Psoas muscle (tissue), 8 donors: Measurements from ENCODE around the gene HPCAL1. TPM values are rescaled to one million over a fixed set of nuclear protein-coding genes. Genes with fewer than 3 reads are reported as not detected.

Source experiments
- ATAC-seq, 4 donors: fragments of 200-7000 bp; cut with Tn5 transposase; one replicate each; pipeline ENCODE4 v1.9.1; 2020; ENCODE audit warnings: moderate library complexity in 3 of 4, mild to moderate bottlenecking in 2 of 4
- DNase-seq, 2 donors: peaks; one replicate each; pipeline ENCODE4 v3.0.0-alpha.2; 2020
- H3K27ac ChIP-seq: fragments of 200-600 bp; one replicate; pipeline ENCODE4 v1.8.0; 2022
- H3K27me3 ChIP-seq, 3 donors: fragments of 200-600 bp in 1 of 3; one replicate each; pipeline versions ENCODE4 v1.6.1 to v1.8.0; 2013 to 2022; ENCODE audit warnings: low read length in 2 of 3, mild to moderate bottlenecking in 2 of 3, moderate library complexity in 1 of 3; ENCODE audit not compliant: insufficient read depth in 3 of 3
- H3K36me3 ChIP-seq, 2 donors: fragments of 200-600 bp in 1 of 2; one replicate each; pipeline versions ENCODE4 v1.6.1 to v1.8.0; 2013 to 2022; ENCODE audit warnings: low read depth in 1 of 2, mild to moderate bottlenecking in 1 of 2, moderate library complexity in 1 of 2; ENCODE audit not compliant: insufficient read depth in 1 of 2
- H3K4me1 ChIP-seq: fragments of 200-600 bp; one replicate; pipeline ENCODE4 v1.8.0; 2022
- H3K4me3 ChIP-seq: fragments of 200-600 bp; one replicate; pipeline ENCODE4 v1.8.0; 2022; ENCODE audit warnings: mild to moderate bottlenecking
- H3K9me3 ChIP-seq: fragments of 200-600 bp; one replicate; pipeline ENCODE4 v1.8.0; 2022
- CTCF ChIP-seq: fragments of 200-600 bp; IDR thresholded peaks from one replicate; pipeline ENCODE4 v1.8.0; 2022; ENCODE audit warnings: antibody characterized with exemption
- WGBS, 3 donors: extraction: QIAGEN DNeasy Blood & Tissue Kit; methylation state at CpG; one replicate each; pipeline versions ENCODE4 v1.1.6 to v1.1.7; 2013; 5-methylcytosine and 5-hydroxymethylcytosine counted together
- intact Hi-C, 2 donors: fragments of 100-400 bp; cut with DNase I; formaldehyde crosslinking; loops; one replicate each; pipeline versions ENCODE4 v1.11.0 to v1.14.2; 2022
- polyA plus RNA-seq, 3 donors: library from polyadenylated mRNA; stranded (reverse); fragments of 200-250 nt; gene quantifications; one replicate each; pipeline ENCODE4 v1.2.3, GENCODE V29; 2013
- total RNA-seq, 4 donors: library from RNA; stranded (reverse); fragmentation: NEBNext Ultra II Directional in 2 of 4; extraction: Animal tissue kit (Norgen Biotek cat#: 25700) in 2 of 4; gene quantifications; one replicate each; pipeline versions ENCODE4 v1.2.1 to v1.2.4, GENCODE V29; 2021 to 2023
- donor health status: healthy with polysubstance abuse.
- donor health status: DM: no; HTN: no; CAD: no; lungs with moderate emphysema.
- donor health status: Bipolar disorder and iron deficiency.
- donor health status: healthy.
- donor health status: DM: yes; HTN: yes; CAD: no.
- donor health status: DM: no; HTN: no; CAD: no.
- donor health status: DM: no; HTN: no; CAD: no.
- donor health status: DM: yes; HTN: yes; CAD: no.

The HPCAL1 gene
- total and polyA plus RNA-seq, 7 donors: 16.1 to 182 (median 33.4) TPM

GRCh38 chr2:10282611-10283105, 20.0 kb upstream of the HPCAL1 start:
- Histone ChIP-seq H3K27ac (no peak overlapping the region), H3K9me3 (no peaks in the 10 kb centered on the region), H3K36me3 (no peaks in the 10 kb centered on the region), H3K4me3 (no peak overlapping the region), H3K4me1 (peaks cover 13% of the 10 kb centered on the region), H3K27me3 (no peaks in the 10 kb centered on the region)
- ATAC-seq (no peak), DNase-seq (no peak)
- WGBS, 3 donors: 83 to 87% (median 85%) methylated on average over 6 of the region's 6 CpGs
- intact Hi-C loops: no loop called here
- no peak for TF ChIP-seq CTCF

- Histone ChIP-seq H3K27ac (no peak overlapping the region), H3K36me3 (no peaks in the 10 kb centered on the region), H3K4me1 (peaks cover 13% of the 10 kb centered on the region), H3K9me3 (no peaks in the 10 kb centered on the region), H3K4me3 (no peak overlapping the region), H3K27me3 (no peaks in the 10 kb centered on the region)
- 84 to 89% (median 89%) methylated on average over 15 to 16 of the region's 16 CpGs for WGBS, 3 donors
- ATAC-seq: peak in 1 of 4 donors; percentile 25
- intact Hi-C loops: no loop called here
- no peak for TF ChIP-seq CTCF
- DNase-seq: peak; percentile 60 to 68
Measured at GRCh38 chr2:10283106-10284062, 19.3 kb upstream of the HPCAL1 start.

DNA sequence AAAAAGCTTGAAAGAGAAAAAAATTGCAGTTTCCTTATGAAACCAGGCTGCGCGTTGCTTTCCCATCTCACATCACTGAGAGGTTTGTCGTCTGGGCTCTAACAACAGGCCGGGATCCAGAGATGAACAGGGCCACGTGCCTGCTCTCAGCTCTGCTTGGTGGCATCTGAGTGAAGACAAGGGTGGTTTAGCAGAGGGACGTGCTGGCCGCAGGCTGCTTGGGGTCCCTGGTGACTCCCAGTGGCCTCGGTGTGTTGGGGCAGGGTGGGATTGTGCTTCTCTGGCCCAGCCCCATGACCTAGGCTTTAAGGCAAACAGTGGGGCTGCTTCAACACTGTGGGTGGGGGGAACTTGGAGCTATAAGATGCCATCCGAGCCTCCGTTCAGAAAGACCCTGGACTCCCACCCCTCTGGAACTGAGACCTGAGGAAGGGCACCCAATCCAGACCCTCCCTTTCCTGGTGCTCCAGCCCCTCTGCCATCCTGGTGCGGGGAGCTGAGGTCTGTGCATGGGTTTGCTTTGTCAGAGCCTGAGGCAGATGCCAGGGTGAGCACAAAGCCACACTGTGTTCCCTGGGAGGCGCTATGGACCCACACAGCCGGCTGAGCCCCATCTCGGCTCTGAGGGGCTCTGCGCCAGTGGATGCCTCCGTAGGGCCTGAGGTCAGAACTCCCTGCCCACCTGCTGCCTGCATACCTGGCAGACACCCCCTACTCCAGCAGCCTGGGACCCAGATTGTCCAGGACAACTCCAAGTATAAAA, 18.4 kb upstream of the HPCAL1 start:
- Histone ChIP-seq H3K4me3 (no peak overlapping the region), H3K27me3 (no peaks in the 10 kb centered on the region), H3K4me1 (peaks cover 13% of the 10 kb centered on the region), H3K9me3 (no peaks in the 10 kb centered on the region), H3K36me3 (no peaks in the 10 kb centered on the region), H3K27ac (no peak overlapping the region)
- 87 to 95% (median 89%) methylated on average over 16 of the region's 16 CpGs for WGBS, 3 donors
- peak in 1 of 2 donors; percentile 47 for DNase-seq
- intact Hi-C loops: no loop called here
- TF ChIP-seq CTCF: no peak
- ATAC-seq: no peak

GRCh38 chr2:10285191-10285555, 17.5 kb upstream of the HPCAL1 start:
- H3K27me3 ChIP-seq: no peaks in the 10 kb centered on the region
- no peaks in the 10 kb centered on the region for H3K9me3 ChIP-seq
- no peak for DNase-seq
- peaks cover 13% of the 10 kb centered on the region for H3K4me1 ChIP-seq
- 55 to 67% (median 57%) methylated on average over 5 of the region's 5 CpGs for WGBS, 3 donors
- no peak for TF ChIP-seq CTCF
- peak in 1 of 4 donors; percentile 39 for ATAC-seq
- peak overlapping the region; percentile 27 for H3K27ac ChIP-seq
- H3K4me3 ChIP-seq: no peak overlapping the region
- H3K36me3 ChIP-seq: no peaks in the 10 kb centered on the region
- intact Hi-C loops: no loop called here
